Measurements from ENCODE around the gene PRRC2A.

GRCh38 chr6:31588871-31589650, 31.5 kb upstream of the PRRC2A start:
- no peak for TF ChIP-seq CTCF (IDR thresholded peaks at IDR 0.05)
- no peak for TF ChIP-seq EP300 (IDR thresholded peaks at IDR 0.05)
- TF ChIP-seq POLR2A (IDR thresholded peaks at IDR 0.05): no peak
- no peak for TF ChIP-seq POLR2AphosphoS5 (IDR thresholded peaks at IDR 0.05)

Measured in upper lobe of left lung (tissue), 4 donors.